Measurements from ENCODE around the gene EFEMP1. TPM values are rescaled to one million over a fixed set of nuclear protein-coding genes. Genes with fewer than 3 reads are reported as not detected.
A peak's percentile ranks its signal among the peaks of the same experiment; 100 is the strongest.

Gene EFEMP1
- total and polyA plus RNA-seq, 11 donors: 11.3 to 201 (median 34.4) TPM

DNA sequence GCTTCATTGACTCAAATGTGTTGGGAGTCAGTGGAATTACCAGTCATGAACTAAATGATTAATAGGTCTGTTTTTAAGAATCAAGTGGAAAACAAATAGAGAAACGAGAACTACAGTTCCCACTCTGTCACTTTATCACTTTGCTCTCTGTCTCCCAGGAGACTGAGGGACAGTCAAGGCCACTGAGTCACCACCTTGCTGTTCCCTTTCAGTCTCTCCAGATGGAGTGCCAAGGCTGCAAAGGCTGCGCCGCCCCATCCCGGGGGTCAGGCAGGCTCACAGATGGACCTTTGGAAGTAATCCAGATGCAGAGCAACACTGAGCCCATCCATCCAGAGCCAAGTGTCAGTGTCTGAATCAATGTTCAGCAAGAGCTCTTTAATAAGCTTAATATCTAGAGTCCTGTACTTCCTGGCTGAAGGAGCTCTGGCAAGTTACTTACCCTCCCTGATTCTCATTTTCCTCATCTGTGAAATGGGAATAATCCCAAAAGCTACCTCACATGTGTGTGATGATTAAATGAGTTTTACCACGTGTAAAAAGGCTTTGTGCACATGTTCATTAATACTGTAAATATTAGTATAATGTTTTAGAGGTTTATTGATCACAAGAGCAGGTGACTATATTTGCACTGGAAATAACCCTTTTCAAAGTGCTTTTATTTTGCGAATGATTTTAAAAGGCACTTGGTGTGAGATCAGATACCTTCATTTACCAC, 43.0 kb upstream of the EFEMP1 start:
- WGBS, 4 donors: 36 to 52% (median 44%) methylated on average over 6 of the region's 6 CpGs
- Histone ChIP-seq H3K36me3 (no peaks in the 10 kb centered on the region), H3K4me3 (no peak overlapping the region), H3K9me3 (no peaks in the 10 kb centered on the region), H3K4me1 (peaks cover 0 to 7% (median 0%) of the 10 kb centered on the region in 12 donors), H3K27ac (peak overlapping the region in 7 of 12 donors; percentile 0 to 77 (median 44)), H3K27me3 (no peaks in the 10 kb centered on the region)
- TF ChIP-seq, protein P1, sequence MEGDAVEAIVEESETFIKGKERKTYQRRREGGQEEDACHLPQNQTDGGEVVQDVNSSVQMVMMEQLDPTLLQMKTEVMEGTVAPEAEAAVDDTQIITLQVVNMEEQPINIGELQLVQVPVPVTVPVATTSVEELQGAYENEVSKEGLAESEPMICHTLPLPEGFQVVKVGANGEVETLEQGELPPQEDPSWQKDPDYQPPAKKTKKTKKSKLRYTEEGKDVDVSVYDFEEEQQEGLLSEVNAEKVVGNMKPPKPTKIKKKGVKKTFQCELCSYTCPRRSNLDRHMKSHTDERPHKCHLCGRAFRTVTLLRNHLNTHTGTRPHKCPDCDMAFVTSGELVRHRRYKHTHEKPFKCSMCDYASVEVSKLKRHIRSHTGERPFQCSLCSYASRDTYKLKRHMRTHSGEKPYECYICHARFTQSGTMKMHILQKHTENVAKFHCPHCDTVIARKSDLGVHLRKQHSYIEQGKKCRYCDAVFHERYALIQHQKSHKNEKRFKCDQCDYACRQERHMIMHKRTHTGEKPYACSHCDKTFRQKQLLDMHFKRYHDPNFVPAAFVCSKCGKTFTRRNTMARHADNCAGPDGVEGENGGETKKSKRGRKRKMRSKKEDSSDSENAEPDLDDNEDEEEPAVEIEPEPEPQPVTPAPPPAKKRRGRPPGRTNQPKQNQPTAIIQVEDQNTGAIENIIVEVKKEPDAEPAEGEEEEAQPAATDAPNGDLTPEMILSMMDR (IDR thresholded peaks at IDR 0.05): no peak
- TF ChIP-seq POLR2A (IDR thresholded peaks at IDR 0.05): no peak
- intact Hi-C loops (cut with DNase I): loop anchor here in 1 of 10 donors (5.0 kb wide), 1 partner anchor 194 kb away; no protein-coding TSS in a partner anchor
- ATAC-seq (peak; percentile 50 to 85 (median 70)), DNase-seq (peak; percentile 12 to 66 (median 34))

DNA sequence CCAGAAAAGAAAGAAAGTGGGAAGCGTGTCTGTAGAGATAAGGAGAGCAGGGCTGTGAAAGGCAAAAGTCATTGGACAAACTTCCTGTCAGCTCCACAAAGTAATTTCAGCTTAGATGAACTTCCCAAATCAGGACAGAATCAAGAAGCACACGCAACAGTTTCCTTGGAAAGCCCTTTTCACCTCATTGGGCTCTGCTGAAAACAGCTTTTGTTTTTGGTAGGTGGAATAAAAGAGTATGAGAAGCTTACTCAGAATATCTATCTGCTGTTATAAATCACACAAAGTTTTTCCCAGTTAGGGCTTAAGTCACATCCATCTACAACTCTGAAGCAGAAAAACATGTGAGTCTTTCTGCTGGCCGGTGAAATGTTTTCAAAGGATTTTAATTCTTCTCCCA, 42.4 kb upstream of the EFEMP1 start:
- H3K27me3 ChIP-seq: no peaks in the 10 kb centered on the region
- no peak for DNase-seq
- no peaks in the 10 kb centered on the region for H3K36me3 ChIP-seq
- peak overlapping the region in 7 of 12 donors; percentile 0 to 77 (median 44) for H3K27ac ChIP-seq
- no peak overlapping the region for H3K4me3 ChIP-seq
- no peak for TF ChIP-seq POLR2A (IDR thresholded peaks at IDR 0.05)
- TF ChIP-seq, protein P1 (IDR thresholded peaks at IDR 0.05): no peak
- peaks cover 0 to 7% (median 0%) of the 10 kb centered on the region in 12 donors for H3K4me1 ChIP-seq
- 22 to 33% (median 28%) methylated on average over 3 of the region's 3 CpGs for WGBS, 4 donors
- H3K9me3 ChIP-seq: no peaks in the 10 kb centered on the region
- intact Hi-C loops (cut with DNase I): loop anchor here in 1 of 10 donors (5.0 kb wide), 1 partner anchor 194 kb away; no protein-coding TSS in a partner anchor
- ATAC-seq: peak in 3 of 4 donors; percentile 20 to 70 (median 50)

DNA sequence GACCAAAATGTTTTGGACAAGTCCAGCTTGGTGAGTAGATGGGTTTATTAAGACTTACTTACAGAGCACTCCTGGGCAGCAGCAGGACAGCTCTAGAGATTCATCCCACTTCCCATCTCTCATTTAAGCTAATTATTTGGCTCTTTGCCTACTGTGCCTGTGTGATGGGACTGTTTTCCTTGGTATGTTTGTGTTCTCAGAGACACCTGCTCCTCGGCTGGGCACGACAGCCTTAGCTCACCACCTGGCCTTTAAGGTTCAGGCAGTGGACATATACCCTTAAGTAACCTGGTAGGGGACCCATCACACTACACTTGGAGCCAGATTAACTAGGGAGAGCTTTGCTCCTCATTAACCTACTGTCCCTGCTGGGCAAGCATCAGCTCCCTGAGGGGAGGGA, 41.7 kb upstream of the EFEMP1 start:
- H3K27ac ChIP-seq: peak overlapping the region in 4 of 12 donors; percentile 32 to 77 (median 46)
- DNase-seq (no peak), ATAC-seq (no peak)
- TF ChIP-seq, protein P1 (IDR thresholded peaks at IDR 0.05): no peak
- no peak for TF ChIP-seq POLR2A (IDR thresholded peaks at IDR 0.05)
- intact Hi-C loops (cut with DNase I): loop anchor here in 1 of 10 donors (5.0 kb wide), 1 partner anchor 193 kb away; no protein-coding TSS in a partner anchor
- no peaks in the 10 kb centered on the region for H3K9me3 ChIP-seq
- peaks cover 0 to 7% (median 0%) of the 10 kb centered on the region in 12 donors for H3K4me1 ChIP-seq
- H3K27me3 ChIP-seq: no peaks in the 10 kb centered on the region
- 54 to 69% (median 61%) methylated on average over 2 of the region's 2 CpGs for WGBS, 4 donors
- no peak overlapping the region for H3K4me3 ChIP-seq
- H3K36me3 ChIP-seq: no peaks in the 10 kb centered on the region

DNA sequence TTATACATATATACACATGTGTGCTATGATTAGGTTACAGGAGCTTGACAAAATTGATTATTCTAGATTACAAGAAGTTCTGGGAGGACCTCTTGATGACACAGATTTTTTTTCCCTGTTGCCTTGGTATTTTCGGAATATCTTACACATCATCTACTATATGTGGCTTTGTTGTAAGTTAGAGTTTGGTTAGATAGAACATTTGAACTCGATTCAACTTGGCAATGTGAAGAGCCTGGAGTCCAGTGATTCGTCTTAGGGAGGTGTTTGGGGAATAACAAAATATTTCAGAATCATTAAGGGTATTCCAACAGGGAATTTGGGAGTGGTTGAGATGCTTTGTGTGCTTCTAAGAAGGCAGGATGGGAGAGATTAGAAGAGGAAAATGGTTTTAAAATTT, 39.3 kb upstream of the EFEMP1 start:
- 55 to 60% (median 59%) methylated on average over 3 of the region's 3 CpGs for WGBS, 4 donors
- intact Hi-C loops (cut with DNase I): loop anchor here in 6 of 10 donors (1.0 to 5.0 kb wide), 4 partner anchors 184 to 246 kb away; no protein-coding TSS in a partner anchor
- no peaks in the 10 kb centered on the region for H3K36me3 ChIP-seq
- DNase-seq (no peak), ATAC-seq (no peak)
- H3K27me3 ChIP-seq: no peaks in the 10 kb centered on the region
- TF ChIP-seq POLR2A (IDR thresholded peaks at IDR 0.05): no peak
- TF ChIP-seq, protein P1 (IDR thresholded peaks at IDR 0.05): no peak
- peaks cover 0 to 8% (median 0%) of the 10 kb centered on the region in 12 donors for H3K4me1 ChIP-seq
- H3K4me3 ChIP-seq: no peak overlapping the region
- H3K27ac ChIP-seq: no peak overlapping the region
- no peaks in the 10 kb centered on the region for H3K9me3 ChIP-seq

All from heart left ventricle (tissue), 16 donors.